PC-3 (cell line): ENCODE data around the gene TMEM178B. TPM values are rescaled to one million over a fixed set of nuclear protein-coding genes. Genes with fewer than 3 reads are reported as not detected.

Experiments
- ATAC-seq: fragments of 200-7000 bp; cut with Tn5 transposase; 2 replicates; pipeline ENCODE4 v1.9.1; 2020; ENCODE audit warnings: mild to moderate bottlenecking, moderate library complexity
- BruUV-seq: library from RNA; stranded (reverse); fragments of 400-500 nt; replicated peaks from 2 replicates; lab custom pipeline; 2021; lab: Mats Ljungman, UMichigan
- CTCF ChIA-PET: fragments of 300-600 bp; sonication (Branson Sonifier 250); formaldehyde crosslinking; loops from one replicate; lab custom pipeline; 2022; ENCODE audit warnings: antibody characterized with exemption; lab: Charles Lee
- POLR2A ChIA-PET: fragments of 300-600 bp; sonication (Branson Sonifier 250); formaldehyde crosslinking; loops from one replicate; lab custom pipeline; 2022; ENCODE audit warnings: antibody characterized with exemption; ENCODE audit not compliant: unreplicated experiment; lab: Charles Lee
- DNase-seq: peaks from one replicate; pipeline ENCODE4 v3.0.0-alpha.2; 2015
- H2AFZ ChIP-seq: fragments of 300-600 bp; sonication (generic); 2 replicates; pipeline ENCODE4 v1.6.0; 2016; ENCODE audit warnings: antibody characterized with exemption, low read length
- H3F3A ChIP-seq: fragments of 300-600 bp; sonication (generic); one replicate; pipeline ENCODE4 v1.6.0; 2017; ENCODE audit warnings: antibody characterized with exemption, low read length, control low read depth, mild to moderate bottlenecking; ENCODE audit not compliant: unreplicated experiment
- H3K27ac ChIP-seq: fragments of 300-600 bp; sonication (generic); 2 replicates; pipeline ENCODE4 v1.5.1; 2016; ENCODE audit warnings: mild to moderate bottlenecking, low read length
- H3K27me3 ChIP-seq: fragments of 300-600 bp; sonication (generic); 2 replicates; pipeline ENCODE4 v1.6.1; 2016; ENCODE audit warnings: low read length, mixed read lengths
- H3K36me3 ChIP-seq: fragments of 300-600 bp; sonication (generic); 2 replicates; pipeline ENCODE4 v1.6.1; 2016; ENCODE audit warnings: low read depth, mixed run types, low read length, mixed read lengths
- H3K4me1 ChIP-seq: fragments of 300-600 bp; sonication (generic); 2 replicates; pipeline ENCODE4 v1.5.1; 2016; ENCODE audit warnings: low read length; ENCODE audit not compliant: insufficient read depth
- H3K4me2 ChIP-seq: fragments of 300-600 bp; sonication (generic); 2 replicates; pipeline ENCODE4 v1.6.0; 2016; ENCODE audit warnings: low read length
- H3K4me3 ChIP-seq: fragments of 300-600 bp; sonication (generic); 2 replicates; pipeline ENCODE4 v1.5.1; 2016; ENCODE audit warnings: mild to moderate bottlenecking, low read length, mixed read lengths
- H3K79me2 ChIP-seq: fragments of 300-600 bp; sonication (generic); 2 replicates; pipeline ENCODE4 v1.6.1; 2017; ENCODE audit warnings: low read length, mixed read lengths
- H3K9ac ChIP-seq: fragments of 300-600 bp; sonication (generic); 2 replicates; pipeline ENCODE4 v1.6.0; 2016; ENCODE audit warnings: mild to moderate bottlenecking, low read length
- H3K9me2 ChIP-seq: fragments of 300-600 bp; sonication (generic); replicated peaks from 2 replicates; pipeline ENCODE4 v1.6.1; 2016; ENCODE audit warnings: mixed run types, low read length, mixed read lengths
- H3K9me3 ChIP-seq: fragments of 300-600 bp; sonication (generic); 2 replicates; pipeline ENCODE4 v1.6.1; 2016; ENCODE audit warnings: low read length, mixed read lengths
- H4K20me1 ChIP-seq: fragments of 300-600 bp; sonication (generic); 2 replicates; pipeline ENCODE4 v1.6.1; 2016; ENCODE audit warnings: low read length, mixed read lengths
- EZH2 ChIP-seq: fragments of 300-600 bp; sonication (generic); IDR thresholded peaks from one replicate; pipeline ENCODE4 v1.6.1; 2017; ENCODE audit warnings: antibody characterized with exemption, mild to moderate bottlenecking, low read length; ENCODE audit not compliant: unreplicated experiment
- EZH2phosphoT487 ChIP-seq: fragments of 300-600 bp; sonication (generic); IDR thresholded peaks from 2 replicates; pipeline ENCODE4 v1.6.1; 2018; ENCODE audit warnings: mild to moderate bottlenecking, antibody characterized with exemption, low read length, borderline replicate concordance
- intact Hi-C: fragments of 100-400 bp; cut with micrococcal nuclease; formaldehyde crosslinking; loops from 2 replicates; pipeline ENCODE4 v1.9.0; 2023
- total RNA-seq: library from RNA; depleted of rRNA; stranded (reverse); fragments of >200 nt; gene quantifications from 2 replicates; pipeline ENCODE4 v1.2.3, GENCODE V29; 2014
- TF ChIP-seq, protein P1 (sequence below): fragments of 300-600 bp; sonication (generic); conservative IDR thresholded peaks from 2 replicates; pipeline ENCODE4 v1.5.1; 2017; ENCODE audit warnings: antibody characterized with exemption, low read depth, mild to moderate bottlenecking, low read length

Gene TMEM178B
- total RNA-seq, 1 experiment from 2014 or later: 0.29 TPM

DNA sequence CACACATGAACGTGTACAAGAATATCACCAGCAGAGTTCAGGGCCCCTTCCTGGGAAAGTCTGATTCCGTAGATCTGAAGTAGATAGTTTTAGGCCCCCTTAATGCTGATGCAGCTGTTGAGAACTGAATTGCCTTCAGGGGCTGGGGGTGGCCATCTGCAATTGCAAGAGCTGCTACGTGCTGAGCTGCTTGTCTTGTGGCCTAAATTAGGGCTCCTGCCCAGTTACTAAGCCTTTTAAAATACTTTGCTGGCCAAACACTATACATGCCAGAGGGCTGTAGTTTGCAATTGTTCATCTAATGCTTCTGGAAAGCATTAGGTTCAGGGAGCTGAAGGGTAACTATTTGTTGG is 71.7 kb downstream of the TMEM178B start:
- DNase-seq (no peak), ATAC-seq (no peak)
- Histone ChIP-seq H3F3A (no peaks in the 10 kb centered on the region), H3K4me3 (no peak overlapping the region), H4K20me1 (no peaks in the 10 kb centered on the region), H2AFZ (no peak overlapping the region), H3K9me3 (no peaks in the 10 kb centered on the region), H3K9ac (no peak overlapping the region), H3K36me3 (no peaks in the 10 kb centered on the region), H3K79me2 (no peaks in the 10 kb centered on the region), H3K9me2 (no peaks in the 10 kb centered on the region), H3K27ac (no peak overlapping the region), H3K4me1 (no peaks in the 10 kb centered on the region), H3K4me2 (no peak overlapping the region), H3K27me3 (no peaks in the 10 kb centered on the region; the same call in 1 of the 2 replicates)
- POLR2A ChIA-PET: no interaction called here
- CTCF ChIA-PET: interaction anchor here (0.7 kb wide), 1 partner anchor 144 kb away, joined by 3 read pairs; no protein-coding TSS in a partner anchor
- no TSS peak for BruUV-seq
- intact Hi-C loops: no loop called here
- TF ChIP-seq, protein P1, sequence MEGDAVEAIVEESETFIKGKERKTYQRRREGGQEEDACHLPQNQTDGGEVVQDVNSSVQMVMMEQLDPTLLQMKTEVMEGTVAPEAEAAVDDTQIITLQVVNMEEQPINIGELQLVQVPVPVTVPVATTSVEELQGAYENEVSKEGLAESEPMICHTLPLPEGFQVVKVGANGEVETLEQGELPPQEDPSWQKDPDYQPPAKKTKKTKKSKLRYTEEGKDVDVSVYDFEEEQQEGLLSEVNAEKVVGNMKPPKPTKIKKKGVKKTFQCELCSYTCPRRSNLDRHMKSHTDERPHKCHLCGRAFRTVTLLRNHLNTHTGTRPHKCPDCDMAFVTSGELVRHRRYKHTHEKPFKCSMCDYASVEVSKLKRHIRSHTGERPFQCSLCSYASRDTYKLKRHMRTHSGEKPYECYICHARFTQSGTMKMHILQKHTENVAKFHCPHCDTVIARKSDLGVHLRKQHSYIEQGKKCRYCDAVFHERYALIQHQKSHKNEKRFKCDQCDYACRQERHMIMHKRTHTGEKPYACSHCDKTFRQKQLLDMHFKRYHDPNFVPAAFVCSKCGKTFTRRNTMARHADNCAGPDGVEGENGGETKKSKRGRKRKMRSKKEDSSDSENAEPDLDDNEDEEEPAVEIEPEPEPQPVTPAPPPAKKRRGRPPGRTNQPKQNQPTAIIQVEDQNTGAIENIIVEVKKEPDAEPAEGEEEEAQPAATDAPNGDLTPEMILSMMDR: no peak
- TF ChIP-seq EZH2phosphoT487: no peak
- TF ChIP-seq EZH2: no peak

DNA sequence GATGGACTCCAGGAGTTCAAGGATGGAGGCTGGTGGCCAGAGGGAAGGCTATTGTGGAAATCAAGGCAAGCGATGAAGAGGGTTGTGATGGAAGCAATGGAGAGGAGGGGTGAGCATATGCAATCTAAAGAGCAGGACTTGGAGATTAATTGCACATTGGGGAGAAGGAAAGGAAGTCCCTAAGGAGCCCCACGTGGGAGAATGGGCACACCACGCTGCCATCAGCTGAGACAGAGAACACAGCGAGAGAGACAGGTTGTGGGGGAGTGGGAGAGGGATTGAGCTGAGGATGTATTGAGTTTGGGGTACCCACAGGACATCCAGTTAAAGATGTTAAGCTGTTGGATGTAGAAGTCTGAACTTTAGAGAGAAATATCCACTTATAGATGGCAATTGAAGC is 73.6 kb downstream of the TMEM178B start:
- no peaks in the 10 kb centered on the region for H3K9me3 ChIP-seq
- H3K27ac ChIP-seq: no peak overlapping the region
- ATAC-seq: no peak
- TF ChIP-seq EZH2phosphoT487: no peak
- TF ChIP-seq, protein P1: no peak
- TF ChIP-seq EZH2: no peak
- H3K4me1 ChIP-seq: no peaks in the 10 kb centered on the region
- H3K27me3 ChIP-seq: no peaks in the 10 kb centered on the region; the same call in 1 of the 2 replicates
- no peak overlapping the region for H3K4me3 ChIP-seq
- no peaks in the 10 kb centered on the region for H3K9me2 ChIP-seq
- ChIA-PET POLR2A (no interaction called here), CTCF (no interaction called here)
- no TSS peak for BruUV-seq
- H2AFZ ChIP-seq: no peak overlapping the region
- H3K36me3 ChIP-seq: no peaks in the 10 kb centered on the region
- DNase-seq: no peak
- H3F3A ChIP-seq: no peaks in the 10 kb centered on the region
- no peaks in the 10 kb centered on the region for H4K20me1 ChIP-seq
- H3K9ac ChIP-seq: no peak overlapping the region
- H3K4me2 ChIP-seq: no peak overlapping the region
- no peaks in the 10 kb centered on the region for H3K79me2 ChIP-seq
- intact Hi-C loops: no loop called here

DNA sequence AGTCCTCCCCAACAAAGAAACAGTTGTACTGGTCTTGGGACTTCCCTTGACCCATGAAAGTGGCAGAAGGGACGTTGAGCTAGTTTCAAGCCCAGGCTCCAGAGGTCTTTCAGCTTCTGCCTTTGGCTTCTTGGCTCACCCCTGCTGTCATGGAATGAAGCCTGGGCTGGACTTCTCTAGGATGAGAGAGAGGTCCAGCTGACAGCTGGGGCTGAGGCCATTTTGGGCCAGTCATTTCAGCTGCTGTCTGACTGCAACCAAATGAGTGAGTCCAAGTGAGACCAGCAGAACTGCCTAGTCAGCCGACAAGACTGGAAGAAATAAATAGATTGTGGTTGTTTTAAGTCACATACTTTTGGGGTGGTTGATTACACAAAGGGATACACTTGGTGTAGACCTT is 76.6 kb downstream of the TMEM178B start:
- no peaks in the 10 kb centered on the region for H3K9me3 ChIP-seq
- ChIA-PET CTCF (no interaction called here), POLR2A (no interaction called here)
- no peak overlapping the region for H3K4me2 ChIP-seq
- H3K79me2 ChIP-seq: no peaks in the 10 kb centered on the region
- peaks cover 6% of the 10 kb centered on the region; the same call in 1 of the 2 replicates for H3K27me3 ChIP-seq
- no peaks in the 10 kb centered on the region for H3K9me2 ChIP-seq
- no peak for DNase-seq
- H3K4me3 ChIP-seq: no peak overlapping the region
- no peak overlapping the region for H2AFZ ChIP-seq
- no peaks in the 10 kb centered on the region for H3F3A ChIP-seq
- intact Hi-C loops: no loop called here
- H4K20me1 ChIP-seq: no peaks in the 10 kb centered on the region
- H3K4me1 ChIP-seq: no peaks in the 10 kb centered on the region
- no peak overlapping the region for H3K9ac ChIP-seq
- no peak for ATAC-seq
- H3K27ac ChIP-seq: no peak overlapping the region
- no TSS peak for BruUV-seq
- no peak for TF ChIP-seq EZH2phosphoT487
- no peak for TF ChIP-seq EZH2
- TF ChIP-seq, protein P1: no peak
- H3K36me3 ChIP-seq: no peaks in the 10 kb centered on the region
